Upper lobe of left lung (tissue), 6 donors: ENCODE measurements around the gene CNPPD1. TPM values are rescaled to one million over a fixed set of nuclear protein-coding genes. Genes with fewer than 3 reads are reported as not detected.

Experiments
- ATAC-seq, 2 donors: fragments of 200-7000 bp; cut with Tn5 transposase; one replicate each; pipeline ENCODE4 v1.9.1; 2022; ENCODE audit warnings: mild to moderate bottlenecking in 2 of 2, moderate library complexity in 2 of 2; ENCODE audit not compliant: low FRiP score in 2 of 2
- DNase-seq, 2 donors: peaks; one replicate each; pipeline ENCODE4 v3.0.0-alpha.2; 2019 to 2020
- H3K27ac ChIP-seq, 4 donors: fragments of 200-600 bp; sonication (generic); one replicate each; pipeline ENCODE4 v1.5.1; 2016 to 2019
- H3K27me3 ChIP-seq, 4 donors: fragments of 200-600 bp; sonication (generic); one replicate each; pipeline ENCODE4 v1.5.1; 2017 to 2019
- H3K36me3 ChIP-seq, 4 donors: fragments of 200-600 bp; sonication (generic); one replicate each; pipeline ENCODE4 v1.5.1; 2016 to 2019
- H3K4me1 ChIP-seq, 4 donors: fragments of 200-600 bp; sonication (generic); one replicate each; pipeline ENCODE4 v1.5.1; 2018 to 2019
- H3K4me3 ChIP-seq, 4 donors: fragments of 200-600 bp; sonication (generic); one replicate each; pipeline ENCODE4 v1.5.1; 2017 to 2019; ENCODE audit warnings: mild to moderate bottlenecking in 2 of 4, moderate library complexity in 1 of 4
- H3K9me3 ChIP-seq, 4 donors: fragments of 200-600 bp; sonication (generic); one replicate each; pipeline ENCODE4 v1.5.1; 2018 to 2019
- EP300 ChIP-seq, 4 donors: sonication (generic); formaldehyde crosslinking; IDR thresholded peaks; one replicate each; pipeline ENCODE4 v1.5.1; 2017; ENCODE audit warnings: antibody characterized with exemption in 4 of 4, control low read depth in 2 of 4
- POLR2A ChIP-seq, 4 donors: fragments of 450-650 bp; IDR thresholded peaks; one replicate each; pipeline ENCODE4 v1.5.1; 2016 to 2017; ENCODE audit warnings: antibody characterized with exemption in 4 of 4, mild to moderate bottlenecking in 2 of 4
- POLR2AphosphoS5 ChIP-seq, 2 donors: sonication (generic); formaldehyde crosslinking; IDR thresholded peaks; one replicate each; pipeline ENCODE4 v1.5.1; 2017; ENCODE audit warnings: antibody characterized with exemption in 2 of 2
- whole genome bisulfite sequencing, 2 donors: methylation state at CpG; one replicate each; pipeline ENCODE4 v1.1.5; 2017 to 2018; 5-methylcytosine and 5-hydroxymethylcytosine counted together
- total RNA-seq, 6 donors: library from RNA; depleted of rRNA in 4 of 6; stranded (reverse); fragments of >200 nt in 4 of 6; gene quantifications; one replicate each; pipeline versions ENCODE4 v1.1.0 to v1.2.1, GENCODE V29; 2016 to 2021
- TF ChIP-seq, protein P1 (sequence below), 6 experiments: fragments of 450-650 bp in 4 of 6; fragments of 200-600 bp in 2 of 6; sonication (generic) in 2 of 6; IDR thresholded peaks; one replicate each; pipeline ENCODE4 v1.5.1; 2016 to 2019; ENCODE audit warnings: antibody characterized with exemption in 6 of 6
- donor health status: DM: no; HTN: no; CAD: no; lungs with moderate emphysema.
- donor health status: DM: no; HTN: yes; CAD: no; lungs with severe emphysema.

Gene CNPPD1
- total RNA-seq, 6 donors from 2014 or later = 42.7 to 86.8 (median 49.4) TPM

DNA sequence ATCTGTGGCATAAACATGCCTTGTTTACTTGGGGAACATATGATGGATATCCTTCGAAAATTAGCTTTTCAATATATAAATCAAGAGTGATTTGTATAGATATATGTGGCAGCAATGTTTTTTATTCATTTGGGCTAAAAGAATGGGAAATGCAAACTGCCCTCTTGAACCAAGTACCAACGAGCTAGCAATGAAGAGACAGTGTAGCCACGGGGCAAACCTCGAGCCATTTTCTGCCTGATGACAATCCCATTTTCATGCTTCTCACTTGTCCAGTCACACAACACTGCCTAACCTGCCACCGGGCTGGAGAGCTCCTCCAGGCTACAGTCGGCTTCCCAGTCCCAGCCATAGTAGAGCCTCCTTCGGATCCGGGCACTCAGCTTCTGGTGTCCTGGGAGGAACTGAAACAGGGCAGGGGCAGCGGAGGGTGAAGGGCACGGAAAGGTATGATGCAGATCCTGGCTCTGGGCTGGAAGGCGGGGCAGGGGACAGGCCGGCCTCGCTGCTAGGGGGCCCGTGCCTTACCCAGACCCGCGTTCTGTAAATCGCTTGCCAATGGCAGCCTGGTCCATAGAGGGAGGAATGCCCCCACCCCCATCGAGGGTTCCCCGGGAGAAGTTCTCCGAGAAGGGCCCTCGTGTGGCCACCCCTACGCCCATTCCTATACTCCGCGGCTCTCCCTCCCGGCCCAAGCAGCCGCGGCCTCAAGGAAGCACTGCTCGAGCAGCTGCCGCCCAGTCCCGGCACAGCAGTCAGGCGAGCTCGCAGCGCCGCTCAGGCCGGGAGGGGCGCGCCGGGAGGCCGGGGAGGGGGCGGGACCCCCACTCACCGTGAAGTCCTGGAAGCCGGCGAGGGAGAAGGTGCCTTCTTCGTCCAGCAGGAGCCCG is 552 bp downstream of the CNPPD1 start:
- Histone ChIP-seq H3K27me3 (no peaks in the 10 kb centered on the region), H3K4me1 (peaks cover 23 to 41% (median 30%) of the 10 kb centered on the region in 4 donors), H3K9me3 (no peaks in the 10 kb centered on the region), H3K36me3 (peaks cover 14 to 53% (median 44%) of the 10 kb centered on the region in 4 donors), H3K27ac (peak overlapping the region; percentile 96 to 99 (median 98)), H3K4me3 (peak overlapping the region; percentile 79 to 92 (median 86))
- TF ChIP-seq, protein P1, sequence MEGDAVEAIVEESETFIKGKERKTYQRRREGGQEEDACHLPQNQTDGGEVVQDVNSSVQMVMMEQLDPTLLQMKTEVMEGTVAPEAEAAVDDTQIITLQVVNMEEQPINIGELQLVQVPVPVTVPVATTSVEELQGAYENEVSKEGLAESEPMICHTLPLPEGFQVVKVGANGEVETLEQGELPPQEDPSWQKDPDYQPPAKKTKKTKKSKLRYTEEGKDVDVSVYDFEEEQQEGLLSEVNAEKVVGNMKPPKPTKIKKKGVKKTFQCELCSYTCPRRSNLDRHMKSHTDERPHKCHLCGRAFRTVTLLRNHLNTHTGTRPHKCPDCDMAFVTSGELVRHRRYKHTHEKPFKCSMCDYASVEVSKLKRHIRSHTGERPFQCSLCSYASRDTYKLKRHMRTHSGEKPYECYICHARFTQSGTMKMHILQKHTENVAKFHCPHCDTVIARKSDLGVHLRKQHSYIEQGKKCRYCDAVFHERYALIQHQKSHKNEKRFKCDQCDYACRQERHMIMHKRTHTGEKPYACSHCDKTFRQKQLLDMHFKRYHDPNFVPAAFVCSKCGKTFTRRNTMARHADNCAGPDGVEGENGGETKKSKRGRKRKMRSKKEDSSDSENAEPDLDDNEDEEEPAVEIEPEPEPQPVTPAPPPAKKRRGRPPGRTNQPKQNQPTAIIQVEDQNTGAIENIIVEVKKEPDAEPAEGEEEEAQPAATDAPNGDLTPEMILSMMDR (IDR thresholded peaks at IDR 0.05) = peak in 1 of 6 experiments; percentile 16
- TF ChIP-seq EP300 (IDR thresholded peaks at IDR 0.05) = no peak
- no peak for TF ChIP-seq POLR2A (IDR thresholded peaks at IDR 0.05)
- TF ChIP-seq POLR2AphosphoS5 (IDR thresholded peaks at IDR 0.05) = no peak
- ATAC-seq (peak; percentile 39 to 46), DNase-seq (peak in 1 of 2 donors; percentile 71)
- 5 to 6% methylated on average over 19 to 24 of the region's 45 CpGs for WGBS, 2 donors

GRCh38 chr2:219175486-219175885 is 1.2 kb downstream of the CNPPD1 start:
- DNase-seq = peak in 1 of 2 donors; percentile 12
- Histone ChIP-seq H3K4me3 (peak overlapping the region in 3 of 4 donors; percentile 79 to 91 (median 80)), H3K36me3 (peaks cover 11 to 46% (median 37%) of the 10 kb centered on the region in 4 donors), H3K9me3 (no peaks in the 10 kb centered on the region), H3K27me3 (no peaks in the 10 kb centered on the region), H3K4me1 (peaks cover 23 to 44% (median 35%) of the 10 kb centered on the region in 4 donors), H3K27ac (peak overlapping the region; percentile 96 to 99 (median 98))
- ATAC-seq = no peak
- TF ChIP-seq, protein P1 (IDR thresholded peaks at IDR 0.05) = no peak
- TF ChIP-seq POLR2A (IDR thresholded peaks at IDR 0.05) (no peak), EP300 (IDR thresholded peaks at IDR 0.05) (no peak), POLR2AphosphoS5 (IDR thresholded peaks at IDR 0.05) (no peak)
- 81 to 83% methylated on average over 7 of the region's 7 CpGs for WGBS, 2 donors

- no peak overlapping the region for H3K27ac ChIP-seq
- DNase-seq (peak in 1 of 2 donors; percentile 5), ATAC-seq (no peak)
- H3K9me3 ChIP-seq = no peaks in the 10 kb centered on the region
- peaks cover 11 to 39% (median 32%) of the 10 kb centered on the region in 4 donors for H3K36me3 ChIP-seq
- 86 to 87% methylated on average over 7 of the region's 7 CpGs for WGBS, 2 donors
- H3K4me3 ChIP-seq = no peak overlapping the region
- no peak for TF ChIP-seq POLR2AphosphoS5 (IDR thresholded peaks at IDR 0.05)
- TF ChIP-seq, protein P1 (IDR thresholded peaks at IDR 0.05) = no peak
- TF ChIP-seq EP300 (IDR thresholded peaks at IDR 0.05) = no peak
- H3K27me3 ChIP-seq = no peaks in the 10 kb centered on the region
- peaks cover 23 to 41% (median 34%) of the 10 kb centered on the region in 4 donors for H3K4me1 ChIP-seq
Observed at GRCh38 chr2:219174801-219175200, 1.9 kb downstream of the CNPPD1 start.

- H3K27me3 ChIP-seq = no peaks in the 10 kb centered on the region
- 95 to 96% methylated on average over 3 of the region's 3 CpGs for WGBS, 2 donors
- no peak overlapping the region for H3K27ac ChIP-seq
- H3K9me3 ChIP-seq = no peaks in the 10 kb centered on the region
- no peak overlapping the region for H3K4me3 ChIP-seq
- peaks cover 11 to 36% (median 30%) of the 10 kb centered on the region in 4 donors for H3K36me3 ChIP-seq
- peaks cover 17 to 35% (median 28%) of the 10 kb centered on the region in 4 donors for H3K4me1 ChIP-seq
- DNase-seq (peak in 1 of 2 donors; percentile 1), ATAC-seq (no peak)
- TF ChIP-seq EP300 (IDR thresholded peaks at IDR 0.05) (no peak), POLR2A (IDR thresholded peaks at IDR 0.05) (no peak), POLR2AphosphoS5 (IDR thresholded peaks at IDR 0.05) (no peak)
- TF ChIP-seq, protein P1 (IDR thresholded peaks at IDR 0.05) = no peak
Observed at GRCh38 chr2:219174146-219174545, 2.6 kb downstream of the CNPPD1 start.
